Type B pancreatic cell (in vitro differentiated cells): ENCODE results near the gene DUS3L. TPM values are rescaled to one million over a fixed set of nuclear protein-coding genes. Genes with fewer than 3 reads are reported as not detected.
A peak's percentile ranks its signal among the peaks of the same experiment; 100 is the strongest.

ENCODE experiments used
- DNase-seq: peaks from one replicate; pipeline ENCODE4 v3.0.0; 2021; ENCODE audit warnings: mixed read lengths; ENCODE audit not compliant: unreplicated experiment; ENCODE audit errors: extremely low spot score
- H3K27ac Mint-ChIP-seq: 2 replicates; pipeline ENCODE4 v1.8.0; 2021; ENCODE audit warnings: mild to moderate bottlenecking, mixed read lengths
- H3K27me3 Mint-ChIP-seq: 2 replicates; pipeline ENCODE4 v1.8.0; 2021; ENCODE audit warnings: mixed read lengths
- H3K36me3 Mint-ChIP-seq: 2 replicates; pipeline ENCODE4 v1.8.0; 2021; ENCODE audit warnings: mixed read lengths
- H3K4me1 Mint-ChIP-seq: one replicate; pipeline ENCODE4 v1.8.0; 2021; ENCODE audit warnings: mixed read lengths; ENCODE audit not compliant: unreplicated experiment
- H3K4me3 Mint-ChIP-seq: 2 replicates; pipeline ENCODE4 v1.8.0; 2021; ENCODE audit warnings: mild to moderate bottlenecking, mixed read lengths
- H3K9me3 Mint-ChIP-seq: 2 replicates; pipeline ENCODE4 v1.8.0; 2021; ENCODE audit warnings: mixed read lengths
- CTCF ChIP-seq: fragments of 200-600 bp; sonication (generic); conservative IDR thresholded peaks from 2 replicates; pipeline ENCODE4 v1.5.0; 2021; ENCODE audit warnings: antibody characterized with exemption, mild to moderate bottlenecking
- total RNA-seq: library from RNA; stranded (reverse); gene quantifications from 2 replicates; pipeline ENCODE4 v1.2.1, GENCODE V29; 2021; ENCODE audit warnings: low replicate concordance

The DUS3L gene
- total RNA-seq, 1 donor from 2014 or later, result 38.6 TPM

- TF ChIP-seq CTCF, result no peak
- Mint-ChIP-seq H3K27me3 (peaks cover 9% of the 10 kb centered on the region), H3K9me3 (no peaks in the 10 kb centered on the region), H3K36me3 (no peaks in the 10 kb centered on the region), H3K4me1 (peaks cover 17% of the 10 kb centered on the region), H3K27ac (peak within 1 kb of the TSS; percentile 48), H3K4me3 (peak within 1 kb of the TSS; percentile 83)
- DNase-seq, result no peak
Measured at GRCh38 chr19:5804516-5805461, 13.8 kb upstream of the DUS3L start, which contains the start of gene NRTN. Gene NRTN, plus strand, starts transcription at chr19:5805067. Its CDS starts 19,099 bp downstream, at chr19:5824166.

GRCh38 chr19:5803752-5804515 lies 13.0 kb upstream of the DUS3L start:
- Mint-ChIP-seq H3K4me3 (peak overlapping the region; percentile 83), H3K27me3 (peaks cover 9% of the 10 kb centered on the region), H3K36me3 (no peaks in the 10 kb centered on the region), H3K27ac (peak overlapping the region; percentile 48), H3K4me1 (peaks cover 17% of the 10 kb centered on the region), H3K9me3 (no peaks in the 10 kb centered on the region)
- DNase-seq, result peak; percentile 99
- peak; percentile 97 for TF ChIP-seq CTCF

- TF ChIP-seq CTCF, result no peak
- Mint-ChIP-seq H3K36me3 (no peaks in the 10 kb centered on the region), H3K4me1 (peaks cover 17% of the 10 kb centered on the region), H3K27me3 (peaks cover 9% of the 10 kb centered on the region), H3K27ac (no peak overlapping the region), H3K9me3 (no peaks in the 10 kb centered on the region), H3K4me3 (peak overlapping the region; percentile 65)
- no peak for DNase-seq
Measured at GRCh38 chr19:5803441-5803751, 12.4 kb upstream of the DUS3L start.

- no peak for DNase-seq
- Mint-ChIP-seq H3K4me3 (peak overlapping the region; percentile 67), H3K36me3 (no peaks in the 10 kb centered on the region), H3K4me1 (peaks cover 16% of the 10 kb centered on the region), H3K9me3 (no peaks in the 10 kb centered on the region), H3K27ac (no peak overlapping the region), H3K27me3 (peaks cover 9% of the 10 kb centered on the region)
- TF ChIP-seq CTCF, result no peak
Measured at GRCh38 chr19:5801796-5802619, 11.0 kb upstream of the DUS3L start.
